Esophagus muscularis mucosa (tissue), 4 donors: ENCODE measurements around the gene MATK. TPM values are rescaled to one million over a fixed set of nuclear protein-coding genes. Genes with fewer than 3 reads are reported as not detected.

Experiments used
- DNase-seq: peaks from one replicate; pipeline ENCODE4 v3.0.0-alpha.2; 2017; ENCODE audit errors: extremely low spot score
- H3K27ac ChIP-seq, 4 donors: fragments of 200-600 bp; sonication (generic); replicated peaks in 1 of 4; 1 replicate in 3 of 4; 2 replicates in 1 of 4; pipeline ENCODE4 v1.5.1; 2016 to 2019; ENCODE audit warnings: mild to moderate bottlenecking in 1 of 4
- H3K27me3 ChIP-seq, 4 donors: fragments of 200-600 bp; sonication (generic); one replicate each; pipeline versions ENCODE4 v1.5.1 to v1.6.0; 2016 to 2019
- H3K36me3 ChIP-seq, 4 donors: fragments of 200-600 bp; sonication (generic); one replicate each; pipeline ENCODE4 v1.5.1; 2016 to 2019
- H3K4me1 ChIP-seq, 4 donors: fragments of 200-600 bp; sonication (generic); one replicate each; pipeline ENCODE4 v1.5.1; 2016 to 2019
- H3K4me3 ChIP-seq, 4 donors: fragments of 200-600 bp; sonication (generic); 1 replicate in 2 of 4; 2 replicates in 2 of 4; pipeline ENCODE4 v1.5.1; 2016 to 2019; ENCODE audit warnings: mild to moderate bottlenecking in 4 of 4, moderate library complexity in 1 of 4
- H3K9me3 ChIP-seq, 4 donors: fragments of 200-600 bp; sonication (generic); 1 replicate in 3 of 4; 2 replicates in 1 of 4; pipeline ENCODE4 v1.5.1; 2016 to 2019
- EP300 ChIP-seq: sonication (generic); formaldehyde crosslinking; IDR thresholded peaks from one replicate; pipeline ENCODE4 v1.6.1; 2017; ENCODE audit warnings: antibody characterized with exemption
- POLR2A ChIP-seq: fragments of 450-650 bp; IDR thresholded peaks from one replicate; pipeline ENCODE4 v1.6.1; 2017; ENCODE audit warnings: antibody characterized with exemption, moderate library complexity, mild to moderate bottlenecking, low read depth
- POLR2AphosphoS5 ChIP-seq, 2 donors: sonication (generic); formaldehyde crosslinking; IDR thresholded peaks; one replicate each; pipeline ENCODE4 v1.6.1; 2017; ENCODE audit warnings: antibody characterized with exemption in 2 of 2
- WGBS: methylation state at CpG from one replicate; pipeline ENCODE4 v1.1.5; 2018; 5-methylcytosine and 5-hydroxymethylcytosine counted together
- intact Hi-C: fragments of 100-400 bp; cut with DNase I; formaldehyde crosslinking; loops from one replicate; pipeline ENCODE4 v1.15.1; 2023
- total RNA-seq, 4 donors: library from RNA; depleted of rRNA; stranded (reverse); fragments of >200 nt; gene quantifications; one replicate each; pipeline versions ENCODE4 v1.1.0 to v1.2.1, GENCODE V29; 2016
- TF ChIP-seq, protein P1 (sequence below), 3 experiments: fragments of 200-600 bp in 2 of 3; fragments of 450-650 bp in 1 of 3; sonication (generic) in 2 of 3; IDR thresholded peaks; one replicate each; pipeline ENCODE4 v1.5.1; 2017 to 2019; ENCODE audit warnings: antibody characterized with exemption in 3 of 3, mild to moderate bottlenecking in 2 of 3, moderate library complexity in 1 of 3

Gene MATK
- total RNA-seq, 4 donors from 2014 or later, result 0.13 to 2.9 (median 1.8) TPM

GRCh38 chr19:3805859-3806258 lies 19.7 kb upstream of the MATK start:
- H3K9me3 ChIP-seq, result no peaks in the 10 kb centered on the region
- peaks cover 0 to 38% (median 6%) of the 10 kb centered on the region in 4 donors for H3K27me3 ChIP-seq
- H3K4me3 ChIP-seq, result no peak overlapping the region
- intact Hi-C loops, result no loop called here
- TF ChIP-seq, protein P1, sequence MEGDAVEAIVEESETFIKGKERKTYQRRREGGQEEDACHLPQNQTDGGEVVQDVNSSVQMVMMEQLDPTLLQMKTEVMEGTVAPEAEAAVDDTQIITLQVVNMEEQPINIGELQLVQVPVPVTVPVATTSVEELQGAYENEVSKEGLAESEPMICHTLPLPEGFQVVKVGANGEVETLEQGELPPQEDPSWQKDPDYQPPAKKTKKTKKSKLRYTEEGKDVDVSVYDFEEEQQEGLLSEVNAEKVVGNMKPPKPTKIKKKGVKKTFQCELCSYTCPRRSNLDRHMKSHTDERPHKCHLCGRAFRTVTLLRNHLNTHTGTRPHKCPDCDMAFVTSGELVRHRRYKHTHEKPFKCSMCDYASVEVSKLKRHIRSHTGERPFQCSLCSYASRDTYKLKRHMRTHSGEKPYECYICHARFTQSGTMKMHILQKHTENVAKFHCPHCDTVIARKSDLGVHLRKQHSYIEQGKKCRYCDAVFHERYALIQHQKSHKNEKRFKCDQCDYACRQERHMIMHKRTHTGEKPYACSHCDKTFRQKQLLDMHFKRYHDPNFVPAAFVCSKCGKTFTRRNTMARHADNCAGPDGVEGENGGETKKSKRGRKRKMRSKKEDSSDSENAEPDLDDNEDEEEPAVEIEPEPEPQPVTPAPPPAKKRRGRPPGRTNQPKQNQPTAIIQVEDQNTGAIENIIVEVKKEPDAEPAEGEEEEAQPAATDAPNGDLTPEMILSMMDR (IDR thresholded peaks at IDR 0.05), result no peak
- TF ChIP-seq EP300 (no peak), POLR2AphosphoS5 (IDR thresholded peaks at IDR 0.05) (no peak), POLR2A (no peak)
- no peaks in the 10 kb centered on the region for H3K36me3 ChIP-seq
- peaks cover 8 to 14% (median 12%) of the 10 kb centered on the region in 4 donors for H3K4me1 ChIP-seq
- WGBS, result 88% methylated on average over 22 of the region's 29 CpGs
- H3K27ac ChIP-seq, result no peak overlapping the region
- no peak for DNase-seq

GRCh38 chr19:3804429-3804828 lies 18.2 kb upstream of the MATK start:
- peaks cover 8 to 15% (median 13%) of the 10 kb centered on the region in 4 donors for H3K4me1 ChIP-seq
- H3K27me3 ChIP-seq, result peaks cover 0 to 45% (median 12%) of the 10 kb centered on the region in 4 donors
- no peak overlapping the region for H3K4me3 ChIP-seq
- DNase-seq, result no peak
- intact Hi-C loops, result no loop called here
- no peak overlapping the region for H3K27ac ChIP-seq
- TF ChIP-seq, protein P1 (IDR thresholded peaks at IDR 0.05), result no peak
- TF ChIP-seq EP300 (no peak), POLR2AphosphoS5 (IDR thresholded peaks at IDR 0.05) (no peak), POLR2A (no peak)
- H3K36me3 ChIP-seq, result no peaks in the 10 kb centered on the region
- H3K9me3 ChIP-seq, result no peaks in the 10 kb centered on the region
- 85% methylated on average over 11 of the region's 13 CpGs for WGBS

GRCh38 chr19:3803986-3804385 lies 17.8 kb upstream of the MATK start:
- peaks cover 8 to 15% (median 13%) of the 10 kb centered on the region in 4 donors for H3K4me1 ChIP-seq
- intact Hi-C loops, result no loop called here
- no peaks in the 10 kb centered on the region for H3K9me3 ChIP-seq
- 54% methylated on average over 2 of the region's 10 CpGs for WGBS
- no peak for TF ChIP-seq POLR2AphosphoS5 (IDR thresholded peaks at IDR 0.05)
- no peak overlapping the region for H3K27ac ChIP-seq
- H3K36me3 ChIP-seq, result no peaks in the 10 kb centered on the region
- no peak overlapping the region for H3K4me3 ChIP-seq
- no peak for DNase-seq
- H3K27me3 ChIP-seq, result peaks cover 0 to 49% (median 15%) of the 10 kb centered on the region in 4 donors

DNA sequence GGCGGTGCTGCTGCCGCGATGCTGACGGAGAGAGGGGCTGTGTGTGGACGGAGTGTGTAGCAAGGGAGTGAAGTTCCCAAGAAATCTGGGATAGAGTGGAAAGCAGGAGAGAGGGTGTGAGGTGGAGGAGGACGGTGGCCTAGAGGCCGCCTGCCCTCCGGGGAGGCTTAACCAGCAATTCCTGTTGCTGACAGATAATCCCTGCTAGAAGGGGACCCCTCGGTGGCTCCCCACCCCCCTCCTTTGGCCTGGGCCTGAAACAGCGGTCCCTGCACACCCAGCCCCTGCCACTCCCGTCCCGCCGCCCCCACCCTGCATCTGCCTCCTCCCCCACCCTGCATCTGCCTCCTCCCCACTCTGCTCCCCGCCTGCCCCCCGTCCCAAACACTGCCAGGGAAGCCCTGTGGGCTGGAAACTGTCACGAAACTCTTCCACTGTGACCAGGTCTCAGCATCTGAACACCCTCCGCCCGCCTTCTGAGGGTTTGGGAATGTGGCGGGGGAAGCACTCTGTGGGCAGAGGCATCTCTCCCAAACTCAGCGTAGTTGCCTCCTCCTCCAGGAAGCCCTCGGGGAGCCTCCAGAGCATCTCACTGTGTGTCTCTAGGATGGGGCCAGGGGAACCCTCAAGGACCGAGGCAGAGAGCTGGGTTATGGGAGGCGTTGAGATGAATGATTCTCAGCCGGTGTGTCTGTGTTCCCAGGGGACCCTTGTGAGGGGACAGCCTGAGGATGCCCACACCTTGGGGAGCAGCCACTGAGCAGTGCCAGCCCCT lies 17.1 kb upstream of the MATK start:
- no peak for DNase-seq
- TF ChIP-seq POLR2AphosphoS5 (IDR thresholded peaks at IDR 0.05) (no peak), EP300 (no peak), POLR2A (no peak)
- TF ChIP-seq, protein P1 (IDR thresholded peaks at IDR 0.05), result no peak
- Histone ChIP-seq H3K27ac (no peak overlapping the region), H3K36me3 (no peaks in the 10 kb centered on the region), H3K4me3 (no peak overlapping the region), H3K27me3 (peaks cover 0 to 56% (median 16%) of the 10 kb centered on the region in 4 donors), H3K4me1 (peaks cover 8 to 15% (median 13%) of the 10 kb centered on the region in 4 donors), H3K9me3 (no peaks in the 10 kb centered on the region)
- 85% methylated on average over 17 of the region's 24 CpGs for WGBS
- intact Hi-C loops, result no loop called here

GRCh38 chr19:3801412-3802096 lies 15.4 kb upstream of the MATK start:
- intact Hi-C loops, result no loop called here
- Histone ChIP-seq H3K9me3 (peaks cover 0 to 8% (median 3%) of the 10 kb centered on the region in 4 donors), H3K27ac (no peak overlapping the region), H3K4me3 (peak overlapping the region; percentile 21 to 48 (median 33)), H3K27me3 (peaks cover 0 to 67% (median 16%) of the 10 kb centered on the region in 4 donors), H3K4me1 (peaks cover 8 to 15% (median 13%) of the 10 kb centered on the region in 4 donors), H3K36me3 (no peaks in the 10 kb centered on the region)
- no peak for DNase-seq
- 2% methylated on average over 17 of the region's 46 CpGs for WGBS
- no peak for TF ChIP-seq POLR2A
- TF ChIP-seq, protein P1 (IDR thresholded peaks at IDR 0.05), result no peak
- TF ChIP-seq EP300, result no peak
- TF ChIP-seq POLR2AphosphoS5 (IDR thresholded peaks at IDR 0.05), result no peak
